Stimulated activated CD4-positive, alpha-beta T cell treated with anti-CD3 and anti-CD28 coated beads, Interleukin-1b, Interleukin-23, amount 100 ng/mL, for 24 hours (primary cell): ENCODE results near the gene IL18R1.
"Not testable (repeated sequence)": the region's sequence is repeated elsewhere in the genome, so short reads cannot be mapped to it uniquely, and the experiment has no call there.

ENCODE experiments used
- DNase-seq, 4 experiments: peaks; one replicate each; pipeline ENCODE4 v3.0.0-alpha.2; 2020; ENCODE audit warnings: low read depth in 4 of 4, low spot score in 1 of 4

The IL18R1 gene, protein sequence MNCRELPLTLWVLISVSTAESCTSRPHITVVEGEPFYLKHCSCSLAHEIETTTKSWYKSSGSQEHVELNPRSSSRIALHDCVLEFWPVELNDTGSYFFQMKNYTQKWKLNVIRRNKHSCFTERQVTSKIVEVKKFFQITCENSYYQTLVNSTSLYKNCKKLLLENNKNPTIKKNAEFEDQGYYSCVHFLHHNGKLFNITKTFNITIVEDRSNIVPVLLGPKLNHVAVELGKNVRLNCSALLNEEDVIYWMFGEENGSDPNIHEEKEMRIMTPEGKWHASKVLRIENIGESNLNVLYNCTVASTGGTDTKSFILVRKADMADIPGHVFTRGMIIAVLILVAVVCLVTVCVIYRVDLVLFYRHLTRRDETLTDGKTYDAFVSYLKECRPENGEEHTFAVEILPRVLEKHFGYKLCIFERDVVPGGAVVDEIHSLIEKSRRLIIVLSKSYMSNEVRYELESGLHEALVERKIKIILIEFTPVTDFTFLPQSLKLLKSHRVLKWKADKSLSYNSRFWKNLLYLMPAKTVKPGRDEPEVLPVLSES

GRCh38 chr2:102355526-102356380 lies at the start of gene IL18R1:
IL18R1 (plus strand) TSS chr2:102355796; CDS start chr2:102362661, 6,865 bp downstream.
- peak; percentile 41 to 72 (median 48) for DNase-seq

- no peak for DNase-seq
Observed at GRCh38 chr2:102306125-102306524, 49.5 kb upstream of the IL18R1 start.

- no peak for DNase-seq
Observed at GRCh38 chr2:102310964-102311640, 44.5 kb upstream of the IL18R1 start, which contains the start of gene IL1RL1. IL1RL1 (plus strand) TSS chr2:102311563; CDS start chr2:102338265, 26,702 bp downstream.

- no peak for DNase-seq
Observed at GRCh38 chr2:102313025-102313424, 42.6 kb upstream of the IL18R1 start.

DNA sequence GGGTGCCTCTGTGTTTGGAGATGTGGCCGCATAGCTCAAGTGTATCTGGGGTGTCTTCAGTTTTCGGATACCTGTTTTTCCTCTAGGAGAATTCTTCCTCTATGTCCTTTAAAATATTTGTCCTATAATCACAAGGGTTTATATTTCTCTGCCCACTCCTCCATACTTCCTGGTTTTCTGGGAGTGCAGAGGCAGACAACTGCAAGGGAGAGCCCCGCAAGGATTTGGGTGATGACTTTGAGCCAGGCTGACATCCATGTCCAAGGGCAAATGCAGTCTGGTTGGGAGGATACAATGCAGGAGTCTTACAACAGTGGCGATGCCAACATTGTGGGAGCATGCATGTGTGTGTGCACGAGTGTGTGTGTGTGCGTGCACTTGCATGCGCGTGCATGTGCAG lies 42.1 kb upstream of the IL18R1 start:
- DNase-seq, result no peak

- DNase-seq, result no peak
Observed at GRCh38 chr2:102313950-102314349, 41.6 kb upstream of the IL18R1 start.

DNA sequence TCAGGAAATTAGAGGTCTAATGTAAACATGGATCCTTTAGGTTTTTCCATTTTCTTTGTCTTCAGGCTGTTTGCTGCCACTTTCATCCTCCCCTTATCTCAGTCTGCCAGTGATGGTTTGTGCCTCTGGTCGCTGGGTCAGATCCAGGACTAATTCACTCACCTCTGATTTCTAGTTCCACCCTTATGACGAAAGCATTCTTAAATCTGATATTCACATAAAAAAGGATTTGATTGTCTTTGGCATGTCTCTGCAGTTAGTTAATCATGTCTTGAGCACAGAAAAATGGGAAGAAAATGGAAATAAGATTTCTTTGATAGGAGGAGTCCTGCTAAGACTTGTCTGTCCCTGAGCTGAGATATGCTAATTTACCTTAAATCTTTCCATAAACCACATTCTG lies 39.7 kb upstream of the IL18R1 start:
- no peak for DNase-seq

DNA sequence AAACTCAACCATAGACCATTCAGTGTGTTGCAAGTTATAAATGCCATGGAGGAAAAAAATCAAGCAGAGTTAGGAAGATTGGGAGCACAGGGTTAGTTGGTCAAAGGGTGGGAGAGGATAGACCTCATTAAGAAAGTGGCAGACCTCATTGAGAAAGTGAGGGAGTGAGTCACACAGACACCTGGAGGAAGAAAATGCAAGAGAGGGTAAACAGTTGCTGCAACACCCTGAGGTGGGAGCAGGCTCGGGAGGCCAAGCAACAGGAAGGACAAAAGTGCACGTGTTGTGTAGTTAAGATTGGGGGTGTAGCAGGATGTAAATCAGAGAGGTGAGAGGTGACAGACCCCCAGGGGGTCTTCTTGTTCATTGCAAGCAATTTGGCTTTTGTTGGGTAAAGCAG lies 37.9 kb upstream of the IL18R1 start:
- DNase-seq, result no peak

DNA sequence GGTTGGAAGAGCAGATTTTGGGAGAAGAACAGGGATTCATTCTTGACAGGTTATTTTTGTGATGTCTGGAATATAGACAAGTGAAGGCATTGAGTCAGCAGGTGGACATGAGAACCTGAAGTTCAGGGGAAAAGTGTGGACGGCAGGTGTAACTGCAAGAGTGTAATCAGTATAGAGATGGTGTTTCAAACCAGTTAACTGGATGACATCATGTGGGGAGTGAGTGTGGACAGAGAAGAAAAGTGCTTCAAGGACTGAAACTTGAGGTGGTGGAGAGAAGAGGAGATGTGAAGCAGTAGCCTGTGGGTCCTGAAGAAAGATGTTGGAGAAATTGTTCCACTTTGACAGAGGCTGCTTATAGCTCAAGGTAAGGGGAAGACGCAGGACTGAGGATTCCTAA lies 37.2 kb upstream of the IL18R1 start:
- no peak for DNase-seq

- no peak for DNase-seq
Observed at GRCh38 chr2:102321941-102322719, 33.5 kb upstream of the IL18R1 start.

GRCh38 chr2:102324914-102325313 lies 30.7 kb upstream of the IL18R1 start:
- DNase-seq, result not testable (repeated sequence)

DNA sequence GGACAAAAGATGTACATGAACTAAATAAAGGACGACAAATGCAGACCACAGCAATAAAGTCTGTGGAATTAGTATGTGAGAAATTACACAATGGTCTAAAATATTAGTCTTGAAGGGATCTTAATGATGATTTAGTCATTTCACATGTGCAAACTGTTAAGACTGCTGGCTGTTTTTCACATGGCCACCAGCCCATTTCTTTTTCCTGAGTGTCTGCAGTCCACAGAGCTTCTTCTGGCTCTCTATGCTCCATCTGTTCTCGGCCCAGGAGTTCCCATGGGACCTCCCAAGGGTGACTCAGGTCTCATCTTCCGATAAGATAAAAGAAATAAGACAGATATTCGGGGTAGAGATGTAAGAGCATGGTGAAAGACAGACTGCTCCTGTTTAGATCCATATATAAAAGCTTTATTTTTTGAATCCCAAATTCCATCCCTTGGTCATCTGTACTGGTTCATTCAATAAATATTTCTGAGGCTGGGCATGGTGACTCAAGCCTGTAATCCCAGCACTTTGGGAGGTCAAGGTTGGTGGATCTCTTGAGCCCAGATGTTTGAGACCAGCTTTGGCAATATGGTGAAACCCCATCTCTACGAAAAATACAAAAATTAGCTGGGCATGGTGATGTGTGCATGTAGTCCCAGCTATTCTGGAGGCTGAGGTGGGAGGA lies 24.1 kb upstream of the IL18R1 start:
- DNase-seq, result no peak

DNA sequence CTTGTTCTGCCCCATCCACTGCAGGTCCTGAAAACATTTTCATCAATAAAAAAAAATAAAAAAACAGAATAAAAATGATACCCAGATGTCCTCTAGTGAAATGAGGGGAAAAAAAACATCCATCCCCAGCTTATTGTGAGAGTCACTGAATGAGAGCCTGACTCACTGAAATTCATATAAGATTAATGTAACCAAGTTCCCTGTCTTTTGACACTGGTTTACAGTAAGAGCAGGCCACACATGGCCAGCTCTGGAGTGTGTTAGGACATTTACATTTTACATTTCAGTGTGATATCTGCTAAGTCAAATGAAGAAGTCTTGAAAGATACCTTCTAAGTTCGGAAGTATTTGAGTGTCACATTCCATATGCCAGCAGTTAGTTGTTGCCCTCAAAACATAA lies 21.1 kb upstream of the IL18R1 start:
- DNase-seq, result no peak

DNA sequence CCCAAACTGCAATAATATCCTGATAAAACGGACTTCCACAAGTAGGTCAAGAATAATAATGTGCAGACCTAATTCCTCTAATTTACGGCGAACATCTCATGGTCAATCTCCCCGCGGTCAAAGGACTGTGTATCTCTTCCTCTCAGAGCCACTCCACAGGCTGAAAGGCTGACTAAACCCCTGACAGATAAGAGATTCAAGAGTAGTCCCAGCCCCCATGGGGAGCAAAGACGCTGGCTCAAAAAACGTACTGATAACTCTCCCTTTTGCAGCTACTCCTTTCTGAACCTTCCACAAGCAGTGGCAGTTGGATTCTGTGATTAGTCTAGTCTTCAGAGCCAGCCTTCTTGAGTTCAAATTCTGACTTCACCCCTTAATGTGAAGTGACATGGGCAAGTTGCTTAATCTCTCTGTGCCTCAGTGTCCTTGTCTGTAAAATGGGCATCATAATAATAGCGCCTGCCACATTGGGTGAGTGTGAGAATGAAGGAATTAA lies 19.7 kb upstream of the IL18R1 start:
- DNase-seq, result no peak

- no peak for DNase-seq
Observed at GRCh38 chr2:102336502-102336945, 19.1 kb upstream of the IL18R1 start.

DNA sequence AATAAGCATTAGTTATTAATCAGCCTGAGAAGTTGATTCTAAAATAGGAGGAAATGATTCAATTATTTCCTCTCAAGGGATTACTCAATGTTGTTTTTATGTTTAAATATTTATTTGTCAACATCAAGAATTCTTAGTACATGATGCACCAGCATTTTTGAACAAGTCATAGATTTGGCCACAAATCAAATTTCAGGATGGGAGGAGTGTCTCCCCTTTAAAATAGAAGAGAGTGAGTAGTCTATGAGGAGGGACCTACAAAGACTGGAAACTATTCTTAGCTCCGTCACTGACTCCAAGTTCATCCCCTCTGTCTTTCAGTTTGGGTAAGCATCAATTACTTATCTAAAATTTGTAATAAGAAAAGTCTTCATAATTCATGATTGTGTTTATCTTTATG lies 18.6 kb upstream of the IL18R1 start:
- DNase-seq, result no peak

- no peak for DNase-seq
Observed at GRCh38 chr2:102337481-102338386, 17.9 kb upstream of the IL18R1 start.

GRCh38 chr2:102340778-102341177 lies 14.8 kb upstream of the IL18R1 start:
- no peak for DNase-seq

DNA sequence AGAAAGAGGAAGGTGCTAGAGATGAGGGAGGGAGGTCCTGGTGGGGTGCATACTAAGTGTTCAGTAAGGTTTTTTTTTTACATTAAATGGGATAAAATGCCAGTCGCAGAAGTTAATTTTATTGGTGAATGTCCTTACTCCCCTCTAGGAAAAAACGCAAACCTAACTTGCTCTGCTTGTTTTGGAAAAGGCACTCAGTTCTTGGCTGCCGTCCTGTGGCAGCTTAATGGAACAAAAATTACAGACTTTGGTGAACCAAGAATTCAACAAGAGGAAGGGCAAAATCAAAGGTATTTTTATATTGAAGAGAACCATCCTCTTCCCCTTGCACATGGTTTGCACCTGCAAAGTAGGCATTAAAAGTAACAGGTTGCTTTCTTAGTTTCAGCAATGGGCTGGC lies 12.7 kb upstream of the IL18R1 start:
- no peak for DNase-seq
